ENCODE measurements around the gene ANP32A. TPM values are rescaled to one million over a fixed set of nuclear protein-coding genes. Genes with fewer than 3 reads are reported as not detected.

The ANP32A gene
- total RNA-seq, 1 experiment from 2014 or later: 232 TPM

GRCh38 chr15:68846851-68847439 is 26.2 kb upstream of the ANP32A start:
- no peaks in the 10 kb centered on the region for H3K36me3 Mint-ChIP-seq
- ChIA-PET POLR2A (no interaction called here), CTCF (interaction anchor here (1.0 kb wide), 1 partner anchor 29 kb away, joined by 5 read pairs; no protein-coding TSS in a partner anchor)
- peaks cover 30% of the 10 kb centered on the region for H3K27me3 Mint-ChIP-seq (ENCODE audit: low read depth)
- H3K4me3 Mint-ChIP-seq: no peak overlapping the region
- DNase-seq (ENCODE audit: low spot score) (no peak), ATAC-seq (no peak)
- H3K9me3 Mint-ChIP-seq: no peaks in the 10 kb centered on the region
- H3K4me1 Mint-ChIP-seq: peaks cover 4% of the 10 kb centered on the region
- H3K27ac Mint-ChIP-seq: no peak overlapping the region
- no peak for TF ChIP-seq SP1 (CRISPR knock-in tag; conservative IDR thresholded peaks at IDR 0.05)
- no peak for TF ChIP-seq ZNF671 (CRISPR knock-in tag; IDR thresholded peaks at IDR 0.05)
- no peak for TF ChIP-seq ELF4 (CRISPR knock-in tag; IDR thresholded peaks at IDR 0.05; ENCODE audit: low read depth)
- TF ChIP-seq NR2C2 (CRISPR knock-in tag; IDR thresholded peaks at IDR 0.05): no peak
- TF ChIP-seq GRHL2 (CRISPR knock-in tag; IDR thresholded peaks at IDR 0.05; ENCODE audit: insufficient replicate concordance, severe bottlenecking): no peak
- no peak for TF ChIP-seq NFYB (CRISPR knock-in tag; conservative IDR thresholded peaks at IDR 0.05; ENCODE audit: low read depth)
- TF ChIP-seq FOXP1 (CRISPR knock-in tag; IDR thresholded peaks at IDR 0.05; ENCODE audit: borderline replicate concordance): no peak

GRCh38 chr15:68844856-68845550 is 24.3 kb upstream of the ANP32A start:
- no peak for ATAC-seq
- no peak overlapping the region for H3K4me3 Mint-ChIP-seq
- no peak for DNase-seq (ENCODE audit: low spot score)
- CTCF ChIA-PET: interaction anchor here (1.7 kb wide), 1 partner anchor 31 kb away, joined by 8 read pairs; no protein-coding TSS in a partner anchor
- H3K36me3 Mint-ChIP-seq: no peaks in the 10 kb centered on the region
- H3K9me3 Mint-ChIP-seq: no peaks in the 10 kb centered on the region
- no peak overlapping the region for H3K27ac Mint-ChIP-seq
- POLR2A ChIA-PET: interaction anchor here (0.6 kb wide), 1 partner anchor 9 kb away, joined by 4 read pairs; no protein-coding TSS in a partner anchor
- peaks cover 4% of the 10 kb centered on the region for H3K4me1 Mint-ChIP-seq
- peaks cover 43% of the 10 kb centered on the region for H3K27me3 Mint-ChIP-seq (ENCODE audit: low read depth)
- TF ChIP-seq MAX (CRISPR knock-in tag; IDR thresholded peaks at IDR 0.05): no peak
- no peak for TF ChIP-seq NR1H2 (CRISPR knock-in tag; IDR thresholded peaks at IDR 0.05)
- TF ChIP-seq ETV6 (CRISPR knock-in tag; IDR thresholded peaks at IDR 0.05): no peak
- TF ChIP-seq AR (CRISPR knock-in tag; IDR thresholded peaks at IDR 0.05): no peak
- TF ChIP-seq AFF4 (CRISPR knock-in tag; IDR thresholded peaks at IDR 0.05; ENCODE audit: borderline replicate concordance): no peak
- TF ChIP-seq ATF1 (CRISPR knock-in tag; IDR thresholded peaks at IDR 0.05): no peak
- no peak for TF ChIP-seq USF2 (CRISPR knock-in tag; IDR thresholded peaks at IDR 0.05)
- no peak for TF ChIP-seq ZNF425 (CRISPR knock-in tag; conservative IDR thresholded peaks at IDR 0.05)
- TF ChIP-seq SOX15 (CRISPR knock-in tag; IDR thresholded peaks at IDR 0.05): no peak
- TF ChIP-seq MYBL2 (CRISPR knock-in tag; IDR thresholded peaks at IDR 0.05): no peak
- TF ChIP-seq ZNF219 (CRISPR knock-in tag; IDR thresholded peaks at IDR 0.05; ENCODE audit: borderline replicate concordance): no peak
- no peak for TF ChIP-seq PRDM15 (CRISPR knock-in tag; IDR thresholded peaks at IDR 0.05)
- no peak for TF ChIP-seq HMGA2 (CRISPR knock-in tag; IDR thresholded peaks at IDR 0.05)
- TF ChIP-seq ZNF138 (CRISPR knock-in tag; conservative IDR thresholded peaks at IDR 0.05): no peak
